PC-9 (cell line): ENCODE data around the gene PDE4B. TPM values are rescaled to one million over a fixed set of nuclear protein-coding genes. Genes with fewer than 3 reads are reported as not detected.

Experiments used
- BruUV-seq: library from RNA; stranded (reverse); fragments of 400-500 nt; replicated peaks from 2 replicates; lab custom pipeline; 2021; lab: Mats Ljungman, UMichigan
- CTCF ChIA-PET: fragments of 300-600 bp; sonication (Branson Sonifier 250); formaldehyde crosslinking; loops from one replicate; lab custom pipeline; 2022; ENCODE audit warnings: antibody characterized with exemption; lab: Charles Lee
- POLR2A ChIA-PET: fragments of 300-600 bp; sonication (Branson Sonifier 250); formaldehyde crosslinking; loops from one replicate; lab custom pipeline; 2022; ENCODE audit warnings: antibody characterized with exemption; ENCODE audit not compliant: unreplicated experiment; lab: Charles Lee
- DNase-seq, 2 experiments: peaks; one replicate each; pipeline versions ENCODE4 v3.0.0 to v3.0.0-alpha.2; 2015 to 2022; ENCODE audit warnings: mixed read lengths in 1 of 2
- H2AFZ ChIP-seq: fragments of 200-600 bp; sonication (generic); 2 replicates; pipeline ENCODE4 v1.8.1; 2017; ENCODE audit warnings: antibody characterized with exemption
- H3F3A ChIP-seq: fragments of 200-600 bp; sonication (generic); 2 replicates; pipeline ENCODE4 v1.8.1; 2017; ENCODE audit warnings: antibody characterized with exemption, mild to moderate bottlenecking, low read depth; ENCODE audit not compliant: insufficient read depth
- H3K27ac ChIP-seq: fragments of 200-600 bp; sonication (generic); 2 replicates; pipeline ENCODE4 v1.6.1; 2016; ENCODE audit warnings: mixed run types
- H3K27me3 ChIP-seq: fragments of 200-600 bp; sonication (generic); 2 replicates; pipeline ENCODE4 v1.6.1; 2016; ENCODE audit warnings: low read depth, mixed run types; ENCODE audit not compliant: insufficient read depth
- H3K36me3 ChIP-seq: fragments of 200-600 bp; sonication (generic); 2 replicates; pipeline ENCODE4 v1.6.1; 2016; ENCODE audit warnings: low read depth, mixed run types
- H3K4me1 ChIP-seq: fragments of 200-600 bp; sonication (generic); replicated peaks from 2 replicates; pipeline ENCODE4 v1.6.1; 2016; ENCODE audit warnings: mixed run types; ENCODE audit not compliant: insufficient read depth
- H3K4me2 ChIP-seq: fragments of 200-600 bp; sonication (generic); 2 replicates; pipeline ENCODE4 v1.6.1; 2017; ENCODE audit warnings: mixed run types
- H3K4me3 ChIP-seq: fragments of 200-600 bp; sonication (generic); 2 replicates; pipeline ENCODE4 v1.6.1; 2016; ENCODE audit warnings: mixed run types
- H3K79me2 ChIP-seq: fragments of 200-600 bp; sonication (generic); 2 replicates; pipeline ENCODE4 v1.6.1; 2017; ENCODE audit warnings: low read depth, mixed run types
- H3K9me2 ChIP-seq: fragments of 200-600 bp; sonication (generic); 2 replicates; pipeline ENCODE4 v1.8.1; 2017; ENCODE audit warnings: mild to moderate bottlenecking; ENCODE audit not compliant: insufficient read depth
- H3K9me3 ChIP-seq: fragments of 200-600 bp; sonication (generic); 2 replicates; pipeline ENCODE4 v1.8.1; 2016; ENCODE audit warnings: low read depth; ENCODE audit not compliant: insufficient read depth
- H4K20me1 ChIP-seq: fragments of 200-600 bp; sonication (generic); 2 replicates; pipeline ENCODE4 v1.8.1; 2017; ENCODE audit not compliant: insufficient read depth
- CTCF ChIP-seq: fragments of 200-600 bp; sonication (generic); conservative IDR thresholded peaks from 2 replicates; pipeline ENCODE4 v1.6.1; 2017; ENCODE audit warnings: mixed run types, antibody characterized with exemption, mild to moderate bottlenecking, moderate library complexity
- EZH2 ChIP-seq: fragments of 200-600 bp; sonication (generic); IDR thresholded peaks from 2 replicates; pipeline ENCODE4 v1.8.0; 2017; ENCODE audit warnings: antibody characterized with exemption, low read depth
- intact Hi-C: fragments of 100-400 bp; cut with micrococcal nuclease; formaldehyde crosslinking; loops from one replicate; pipeline ENCODE4 v1.10.0; 2022; ENCODE audit not compliant: unreplicated experiment
- total RNA-seq: library from RNA; stranded (reverse); gene quantifications from 2 replicates; pipeline ENCODE4 v1.2.3, GENCODE V29; 2021

PDE4B gene
- total RNA-seq, 1 experiment from 2014 or later, result 1.3 TPM

DNA sequence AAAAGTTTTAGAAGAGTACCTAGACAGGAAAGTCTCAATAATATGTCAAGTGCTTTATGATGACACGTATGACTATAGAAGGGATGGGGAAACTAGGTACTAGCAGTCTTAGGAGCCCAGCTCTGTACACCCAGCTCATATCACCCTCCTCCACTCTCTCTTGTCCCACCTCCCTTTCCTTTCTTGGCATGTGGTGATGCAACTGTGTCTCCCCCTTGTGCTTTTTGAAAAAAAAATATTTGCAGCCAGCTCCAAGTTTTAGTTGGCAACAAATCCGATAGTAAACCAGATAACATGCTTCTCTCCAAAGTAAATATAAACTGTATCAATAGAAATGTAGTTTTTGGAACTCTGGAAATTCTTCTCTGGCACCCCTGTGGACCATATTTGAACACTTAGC, 280.7 kb downstream of the PDE4B start:
- Histone ChIP-seq H4K20me1 (no peaks in the 10 kb centered on the region; the same call in 1 of the 2 replicates), H3K4me2 (no peak overlapping the region), H3K9me2 (no peaks in the 10 kb centered on the region), H3F3A (no peaks in the 10 kb centered on the region), H3K27ac (no peak overlapping the region), H3K79me2 (no peaks in the 10 kb centered on the region), H3K36me3 (no peaks in the 10 kb centered on the region), H3K27me3 (no peaks in the 10 kb centered on the region), H3K4me1 (no peaks in the 10 kb centered on the region), H3K4me3 (no peak overlapping the region), H3K9me3 (no peaks in the 10 kb centered on the region), H2AFZ (no peak overlapping the region)
- no TSS peak for BruUV-seq
- no peak for DNase-seq
- ChIA-PET CTCF (no interaction called here), POLR2A (no interaction called here)
- TF ChIP-seq EZH2 (no peak), CTCF (no peak)
- intact Hi-C loops, result no loop called here

DNA sequence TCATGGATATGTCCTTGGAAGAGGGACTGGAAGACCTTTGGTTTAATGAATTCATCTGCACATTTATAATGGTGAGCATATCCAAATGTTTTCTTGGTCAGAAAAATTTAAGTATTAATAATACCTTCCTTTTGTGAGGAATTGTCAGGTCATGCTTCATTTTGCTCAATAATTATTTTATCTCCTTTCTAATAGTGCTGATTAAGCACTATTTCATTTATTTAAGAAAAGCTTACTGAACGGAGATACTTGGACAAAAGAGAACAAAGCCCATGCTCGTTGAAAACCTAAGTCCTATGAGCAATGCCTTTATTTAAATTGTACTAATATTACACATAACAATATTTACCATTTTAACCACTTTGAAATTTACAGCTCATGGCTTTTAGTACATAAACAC, 281.5 kb downstream of the PDE4B start:
- no peak overlapping the region for H3K4me3 ChIP-seq
- no peak overlapping the region for H3K27ac ChIP-seq
- no peaks in the 10 kb centered on the region for H3K27me3 ChIP-seq
- H3K36me3 ChIP-seq, result no peaks in the 10 kb centered on the region
- no peaks in the 10 kb centered on the region for H3F3A ChIP-seq
- BruUV-seq, result no TSS peak
- H3K4me1 ChIP-seq, result no peaks in the 10 kb centered on the region
- TF ChIP-seq CTCF (no peak), EZH2 (no peak)
- H4K20me1 ChIP-seq, result no peaks in the 10 kb centered on the region; the same call in 1 of the 2 replicates
- intact Hi-C loops, result no loop called here
- no peak overlapping the region for H3K4me2 ChIP-seq
- ChIA-PET CTCF (no interaction called here), POLR2A (no interaction called here)
- DNase-seq, result no peak
- H3K79me2 ChIP-seq, result no peaks in the 10 kb centered on the region
- H2AFZ ChIP-seq, result no peak overlapping the region
- H3K9me3 ChIP-seq, result no peaks in the 10 kb centered on the region
- no peaks in the 10 kb centered on the region for H3K9me2 ChIP-seq

- no peaks in the 10 kb centered on the region for H3K4me1 ChIP-seq
- TF ChIP-seq EZH2 (no peak), CTCF (no peak)
- H2AFZ ChIP-seq, result no peak overlapping the region
- intact Hi-C loops, result no loop called here
- H4K20me1 ChIP-seq, result no peaks in the 10 kb centered on the region
- H3K9me2 ChIP-seq, result no peaks in the 10 kb centered on the region
- no peak for DNase-seq
- no peak overlapping the region for H3K4me3 ChIP-seq
- no peaks in the 10 kb centered on the region for H3K27me3 ChIP-seq
- no peak overlapping the region for H3K4me2 ChIP-seq
- H3F3A ChIP-seq, result no peaks in the 10 kb centered on the region
- POLR2A ChIA-PET, result no interaction called here
- H3K9me3 ChIP-seq, result no peaks in the 10 kb centered on the region
- CTCF ChIA-PET, result no interaction called here
- no peaks in the 10 kb centered on the region for H3K36me3 ChIP-seq
- BruUV-seq, result no TSS peak
- no peaks in the 10 kb centered on the region for H3K79me2 ChIP-seq
- no peak overlapping the region for H3K27ac ChIP-seq
Observed at GRCh38 chr1:66078412-66078811, 285.7 kb downstream of the PDE4B start.
